Duodenal mucosa (tissue), 2 donors: ENCODE results near the gene DDIAS.
A peak's percentile ranks its signal among the peaks of the same experiment; 100 is the strongest.

Source experiments
- H3K27ac ChIP-seq: one replicate; pipeline ENCODE4 v1.7.0; 2013; ENCODE audit warnings: low read depth, low read length
- H3K27me3 ChIP-seq, 2 donors: one replicate each; pipeline ENCODE4 v1.7.0; 2013; ENCODE audit warnings: low read length in 2 of 2, control low read depth in 1 of 2; ENCODE audit not compliant: insufficient read depth in 2 of 2, control insufficient read depth in 1 of 2
- H3K36me3 ChIP-seq, 2 donors: one replicate each; pipeline ENCODE4 v1.7.0; 2013; ENCODE audit warnings: low read length in 2 of 2, control low read depth in 1 of 2; ENCODE audit not compliant: insufficient read depth in 2 of 2, control insufficient read depth in 1 of 2
- H3K4me1 ChIP-seq, 2 donors: one replicate each; pipeline ENCODE4 v1.7.0; 2013; ENCODE audit warnings: low read length in 2 of 2, control low read depth in 1 of 2; ENCODE audit not compliant: insufficient read depth in 2 of 2, control insufficient read depth in 1 of 2
- H3K4me3 ChIP-seq, 2 donors: one replicate each; pipeline ENCODE4 v1.7.0; 2013; ENCODE audit warnings: low read length in 2 of 2, low read depth in 1 of 2
- H3K9ac ChIP-seq, 2 donors: one replicate each; pipeline ENCODE4 v1.7.0; 2013; ENCODE audit warnings: low read length in 2 of 2, low read depth in 1 of 2
- H3K9me3 ChIP-seq, 2 donors: one replicate each; pipeline ENCODE4 v1.7.0; 2013; ENCODE audit warnings: low read length in 2 of 2, control low read depth in 1 of 2; ENCODE audit not compliant: control insufficient read depth in 1 of 2

Gene DDIAS

DNA sequence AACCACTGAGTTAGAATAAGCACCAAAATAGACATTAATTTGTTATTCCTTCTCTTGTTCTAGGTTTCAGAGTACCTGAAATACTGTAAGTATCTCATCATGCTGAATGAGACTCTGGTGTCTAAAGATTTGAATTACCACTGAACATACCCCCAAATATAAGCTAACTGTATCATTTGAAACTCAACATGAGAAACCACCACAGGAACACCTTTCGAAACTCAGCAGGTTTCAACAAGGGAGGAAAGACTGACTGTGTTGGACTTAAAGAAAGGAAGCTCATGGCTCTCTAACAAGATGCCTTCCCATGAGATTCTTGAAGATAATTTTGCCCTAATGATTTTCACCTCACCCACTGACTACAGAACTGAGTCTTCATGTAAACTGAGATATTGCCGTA, 38.3 kb upstream of the DDIAS start:
- H3K4me3 ChIP-seq: no peak overlapping the region
- H3K36me3 ChIP-seq: no peaks in the 10 kb centered on the region
- no peak overlapping the region for H3K9ac ChIP-seq
- H3K27me3 ChIP-seq: no peaks in the 10 kb centered on the region
- no peaks in the 10 kb centered on the region for H3K9me3 ChIP-seq
- peaks cover 0 to 9% of the 10 kb centered on the region in 2 donors for H3K4me1 ChIP-seq
- no peak overlapping the region for H3K27ac ChIP-seq

DNA sequence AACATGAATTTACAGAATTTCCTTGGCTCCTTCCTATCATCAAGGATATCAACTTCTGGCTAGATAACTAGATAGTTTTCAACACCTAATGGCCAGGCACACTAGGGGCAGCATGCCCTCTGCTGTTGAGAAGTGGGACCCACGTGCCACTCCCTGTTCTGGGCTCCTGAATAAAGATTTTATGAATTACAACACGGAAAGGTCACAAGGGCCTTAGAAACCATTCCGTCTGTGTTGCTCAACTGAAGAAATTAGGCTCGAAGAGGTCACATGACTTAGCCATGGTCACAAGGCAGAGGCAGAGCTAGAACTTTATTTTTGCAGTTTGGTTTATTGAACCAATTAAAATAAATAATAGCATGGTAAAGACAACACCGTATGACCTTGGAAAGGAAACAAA, 37.3 kb upstream of the DDIAS start:
- Histone ChIP-seq H3K27me3 (no peaks in the 10 kb centered on the region), H3K27ac (no peak overlapping the region), H3K9ac (no peak overlapping the region), H3K9me3 (no peaks in the 10 kb centered on the region), H3K4me1 (peaks cover 0 to 9% of the 10 kb centered on the region in 2 donors), H3K36me3 (no peaks in the 10 kb centered on the region), H3K4me3 (no peak overlapping the region)

DNA sequence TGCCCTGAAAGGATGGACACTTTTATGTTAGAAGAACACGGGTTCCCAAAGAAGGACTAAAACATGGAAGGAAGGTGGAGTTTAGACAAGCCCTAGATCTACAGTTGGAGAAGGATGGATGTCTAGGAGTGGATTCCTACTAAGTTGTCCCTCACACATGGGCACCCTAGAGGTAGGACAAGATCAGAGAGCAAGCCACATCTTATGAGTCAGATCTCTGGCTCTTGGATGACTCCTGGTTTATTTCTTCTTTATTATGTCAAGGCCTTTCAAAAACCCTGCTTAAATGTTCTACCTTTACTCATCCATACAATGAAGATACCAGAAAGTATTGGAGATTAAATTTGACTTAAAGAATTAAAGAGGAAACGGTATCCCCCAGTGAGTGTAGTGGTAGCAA, 35.7 kb upstream of the DDIAS start:
- Histone ChIP-seq H3K4me3 (no peak overlapping the region), H3K4me1 (peaks cover 0 to 18% of the 10 kb centered on the region in 2 donors), H3K27ac (no peak overlapping the region), H3K27me3 (no peaks in the 10 kb centered on the region), H3K9me3 (no peaks in the 10 kb centered on the region), H3K36me3 (no peaks in the 10 kb centered on the region), H3K9ac (no peak overlapping the region)

DNA sequence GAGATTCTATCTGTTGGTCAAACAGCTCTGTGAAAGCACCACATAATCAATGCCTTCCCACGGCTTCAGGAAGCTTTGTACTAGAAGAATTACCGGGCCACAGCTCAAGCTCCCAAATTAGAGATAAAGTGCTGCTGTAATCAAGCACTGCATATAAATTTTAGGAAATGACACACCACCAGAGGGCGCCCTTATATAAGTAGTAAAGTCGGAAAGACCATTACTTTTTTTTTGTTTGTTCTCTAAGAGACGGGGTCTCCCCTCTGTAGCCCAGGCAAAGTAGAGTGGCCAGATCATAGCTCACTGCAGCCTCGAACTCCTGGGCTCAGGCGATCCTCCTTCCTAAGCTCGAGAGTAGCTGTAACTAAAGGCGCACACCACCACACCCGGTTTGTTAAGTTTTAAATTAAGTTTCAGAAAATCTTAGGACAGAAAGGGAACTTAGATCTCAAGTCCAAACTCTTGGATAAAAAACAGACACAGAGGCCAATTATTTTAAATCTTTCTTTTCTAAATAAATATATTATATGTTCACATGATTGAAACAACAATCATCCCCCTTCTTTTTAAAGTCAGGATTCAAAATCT, 33.9 kb upstream of the DDIAS start:
- Histone ChIP-seq H3K27me3 (no peaks in the 10 kb centered on the region), H3K4me1 (peaks cover 0 to 18% of the 10 kb centered on the region in 2 donors), H3K9ac (peak overlapping the region in 1 of 2 donors; percentile 44), H3K27ac (no peak overlapping the region), H3K4me3 (peak overlapping the region in 1 of 2 donors; percentile 48), H3K9me3 (no peaks in the 10 kb centered on the region), H3K36me3 (no peaks in the 10 kb centered on the region)

DNA sequence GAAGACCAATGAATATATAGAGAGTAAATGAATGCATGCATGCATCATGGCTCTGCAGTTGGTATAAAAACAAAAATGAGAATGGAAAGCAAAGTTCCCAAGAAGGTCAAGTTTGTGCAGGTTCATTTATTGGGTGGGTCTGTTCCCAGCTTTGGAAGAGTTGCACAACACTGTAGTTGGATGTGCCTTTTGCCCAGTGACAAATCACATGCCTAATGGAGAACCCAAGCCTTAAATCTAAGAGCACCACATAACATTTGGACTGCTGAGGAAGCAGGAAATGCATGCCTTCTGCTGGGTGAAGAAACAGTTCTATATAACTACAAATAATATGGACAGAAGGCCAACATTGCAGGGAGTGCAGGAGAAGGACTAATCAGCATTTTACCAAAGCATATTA, 31.9 kb upstream of the DDIAS start:
- Histone ChIP-seq H3K36me3 (no peaks in the 10 kb centered on the region), H3K9me3 (no peaks in the 10 kb centered on the region), H3K4me3 (no peak overlapping the region), H3K9ac (no peak overlapping the region), H3K4me1 (peaks cover 0 to 15% of the 10 kb centered on the region in 2 donors), H3K27me3 (no peaks in the 10 kb centered on the region), H3K27ac (no peak overlapping the region)

DNA sequence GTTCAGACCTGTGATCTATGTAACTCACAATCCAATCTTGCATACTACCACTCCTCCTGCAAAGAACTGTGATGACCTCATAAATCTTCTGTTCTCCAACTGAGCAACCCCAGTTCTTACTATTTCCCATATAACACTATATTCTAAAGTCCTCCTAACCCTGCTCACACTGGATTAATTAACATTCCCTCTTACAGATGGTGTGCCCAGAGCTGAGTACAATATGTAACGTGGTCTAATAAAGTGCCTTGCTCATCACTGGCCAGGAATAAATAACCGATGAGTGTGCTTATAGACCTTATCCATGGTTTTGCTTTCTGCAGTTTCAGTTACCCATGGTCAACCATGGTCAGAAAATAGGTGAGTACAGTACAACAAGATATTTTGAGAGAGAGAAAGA, 29.9 kb upstream of the DDIAS start:
- no peak overlapping the region for H3K9ac ChIP-seq
- H3K9me3 ChIP-seq: no peaks in the 10 kb centered on the region
- H3K36me3 ChIP-seq: no peaks in the 10 kb centered on the region
- no peak overlapping the region for H3K4me3 ChIP-seq
- no peak overlapping the region for H3K27ac ChIP-seq
- no peaks in the 10 kb centered on the region for H3K27me3 ChIP-seq
- peaks cover 0 to 15% of the 10 kb centered on the region in 2 donors for H3K4me1 ChIP-seq

DNA sequence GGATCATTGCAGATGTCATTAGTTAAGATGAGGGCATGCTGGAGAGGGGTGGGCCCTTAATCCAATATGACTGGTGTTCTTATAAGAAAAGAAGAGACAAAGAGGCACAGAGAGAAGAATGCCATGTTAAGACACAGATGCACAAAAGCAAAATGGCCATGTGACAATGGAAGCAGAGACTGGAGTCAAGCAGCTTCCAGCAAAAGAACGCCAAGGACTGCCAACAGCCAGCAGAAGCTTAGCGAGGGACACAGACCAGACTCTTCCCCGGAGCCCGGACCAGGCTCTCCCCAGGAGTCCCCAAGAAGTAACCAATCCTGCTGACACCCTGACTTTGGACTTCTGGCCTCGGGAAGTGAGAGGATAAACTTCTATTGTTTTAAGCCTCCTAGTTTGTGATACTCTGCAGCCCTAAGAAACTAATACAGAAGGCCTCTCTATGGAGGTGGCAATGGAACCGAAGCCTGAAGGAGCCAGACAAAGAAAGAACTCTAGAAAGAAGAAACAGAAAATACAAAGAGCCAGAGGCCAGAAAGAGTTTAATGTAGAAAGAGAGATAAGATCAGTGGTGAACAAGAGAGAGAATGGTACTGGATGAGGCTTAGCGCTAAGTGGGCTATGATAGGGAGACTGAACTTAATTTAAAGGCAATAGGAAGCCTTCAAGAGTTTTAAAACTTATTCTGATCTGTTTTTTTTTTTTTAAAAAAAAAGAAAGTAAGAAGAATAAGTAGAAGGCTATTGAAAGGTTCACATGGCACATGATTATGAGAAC, 29.0 kb upstream of the DDIAS start:
- Histone ChIP-seq H3K4me3 (no peak overlapping the region), H3K9ac (no peak overlapping the region), H3K4me1 (peaks cover 0 to 11% of the 10 kb centered on the region in 2 donors), H3K9me3 (no peaks in the 10 kb centered on the region), H3K27me3 (no peaks in the 10 kb centered on the region), H3K27ac (no peak overlapping the region), H3K36me3 (no peaks in the 10 kb centered on the region)

DNA sequence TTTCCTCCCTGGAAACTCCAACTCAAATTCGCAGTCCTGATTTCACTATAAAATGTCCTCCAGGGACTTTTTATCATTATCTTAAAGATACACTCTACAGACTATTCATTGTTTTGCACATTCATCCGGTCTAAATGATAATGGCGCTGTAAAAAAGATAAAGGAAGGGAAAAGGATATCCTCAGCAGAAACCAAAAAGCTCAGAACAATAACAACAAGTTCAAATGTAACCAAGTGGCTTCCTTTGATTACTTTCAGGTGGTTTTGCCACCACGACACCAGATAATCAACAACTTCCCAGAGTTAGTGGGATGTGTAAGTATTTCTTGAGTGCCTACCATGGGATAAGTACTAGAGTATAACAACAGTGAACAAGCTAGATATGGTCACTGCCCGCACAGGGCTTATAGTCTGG, 27.6 kb upstream of the DDIAS start:
- H3K9me3 ChIP-seq: no peaks in the 10 kb centered on the region
- no peaks in the 10 kb centered on the region for H3K27me3 ChIP-seq
- H3K9ac ChIP-seq: no peak overlapping the region
- H3K36me3 ChIP-seq: no peaks in the 10 kb centered on the region
- no peak overlapping the region for H3K27ac ChIP-seq
- peaks cover 0 to 9% of the 10 kb centered on the region in 2 donors for H3K4me1 ChIP-seq
- H3K4me3 ChIP-seq: no peak overlapping the region

DNA sequence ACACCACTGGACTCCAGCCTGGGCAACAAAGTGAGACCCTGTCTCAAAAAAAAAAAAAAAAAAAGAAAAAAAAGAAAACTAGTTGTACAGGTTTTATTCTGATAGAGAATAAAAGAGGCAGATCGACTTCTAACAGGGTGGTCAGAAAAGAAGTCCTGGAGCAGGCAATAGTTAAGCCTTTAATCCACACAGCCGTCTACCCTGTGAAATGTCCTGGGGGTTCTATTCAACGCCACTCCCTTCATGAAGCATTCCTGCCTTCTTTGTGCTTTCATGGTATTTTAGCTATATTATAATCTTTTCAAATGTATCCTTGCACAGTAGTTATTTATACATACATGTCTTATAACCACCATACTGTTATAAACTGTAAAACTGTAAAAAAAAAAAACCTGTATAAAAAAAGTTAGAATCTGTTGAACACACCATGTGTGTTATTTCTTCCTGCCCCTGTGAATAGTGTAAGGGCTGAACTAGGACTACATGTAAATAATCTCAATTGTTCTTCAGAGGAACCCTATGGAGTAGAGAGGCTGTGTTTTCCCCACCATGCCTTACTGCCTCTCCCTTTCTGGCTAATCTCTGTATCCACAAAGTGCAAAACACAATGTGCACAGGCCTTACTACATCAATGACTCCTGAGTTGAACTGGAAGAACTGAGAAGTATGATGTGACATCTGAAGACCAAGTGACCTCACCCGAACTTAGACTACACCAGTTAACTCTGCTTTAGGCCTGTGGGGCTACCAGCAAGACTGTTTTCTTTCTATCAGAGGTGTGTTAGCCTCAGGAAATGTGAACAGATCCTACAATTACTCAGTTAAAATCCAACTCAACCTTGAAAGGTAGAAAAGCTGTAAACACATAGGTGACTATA, 26.7 kb upstream of the DDIAS start:
- no peak overlapping the region for H3K27ac ChIP-seq
- H3K9me3 ChIP-seq: no peaks in the 10 kb centered on the region
- H3K36me3 ChIP-seq: no peaks in the 10 kb centered on the region
- H3K27me3 ChIP-seq: no peaks in the 10 kb centered on the region
- H3K4me1 ChIP-seq: peaks cover 0 to 4% of the 10 kb centered on the region in 2 donors
- H3K4me3 ChIP-seq: no peak overlapping the region
- H3K9ac ChIP-seq: no peak overlapping the region

DNA sequence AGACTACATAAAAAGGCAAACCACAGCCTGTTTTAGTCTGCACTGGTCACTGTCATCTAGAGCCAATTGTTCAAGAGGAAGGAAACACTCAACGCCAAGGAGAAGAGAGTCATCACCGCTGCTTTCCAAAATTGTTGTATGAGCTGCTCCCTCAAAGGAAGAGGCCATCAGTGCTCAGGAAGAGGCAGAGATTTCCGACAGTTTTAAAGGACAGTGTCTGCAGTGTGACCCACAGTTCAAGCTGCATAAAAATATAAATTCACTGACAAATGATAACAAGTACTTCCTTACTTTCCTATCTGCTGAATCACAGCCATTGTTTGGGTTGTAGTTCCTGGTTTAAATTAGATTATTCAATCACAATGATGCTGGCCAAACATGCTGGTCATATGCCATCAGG, 17.7 kb upstream of the DDIAS start:
- Histone ChIP-seq H3K27ac (no peak overlapping the region), H3K36me3 (no peaks in the 10 kb centered on the region), H3K27me3 (no peaks in the 10 kb centered on the region)

More for the DNA sequence above, 17.7 kb upstream of the DDIAS start:
- no peak overlapping the region for H3K9ac ChIP-seq
- no peaks in the 10 kb centered on the region for H3K4me1 ChIP-seq
- no peaks in the 10 kb centered on the region for H3K9me3 ChIP-seq
- no peak overlapping the region for H3K4me3 ChIP-seq
